Loucy (cell line): ENCODE results near the gene TAF3.

Experiments
- H2AFZ ChIP-seq: fragments of 200-600 bp; sonication (generic); 2 replicates; pipeline ENCODE4 v1.6.0; 2016; ENCODE audit warnings: antibody characterized with exemption, mild to moderate bottlenecking, low read length, moderate library complexity
- H3F3A ChIP-seq: fragments of 200-600 bp; 2 replicates; pipeline ENCODE4 v1.6.0; 2016; ENCODE audit warnings: antibody characterized with exemption, low read depth, mild to moderate bottlenecking
- H3K27me3 ChIP-seq: fragments of 200-600 bp; sonication (generic); 2 replicates; pipeline ENCODE4 v1.6.1; 2014; ENCODE audit warnings: low read length, mild to moderate bottlenecking; ENCODE audit not compliant: insufficient read depth, poor library complexity, severe bottlenecking
- H3K36me3 ChIP-seq: fragments of 200-600 bp; sonication (generic); 2 replicates; pipeline ENCODE4 v1.6.1; 2016; ENCODE audit warnings: low read length; ENCODE audit not compliant: insufficient read depth
- H3K4me1 ChIP-seq: fragments of 200-600 bp; sonication (generic); 2 replicates; pipeline ENCODE4 v1.5.1; 2014; ENCODE audit warnings: low read length, mild to moderate bottlenecking; ENCODE audit not compliant: insufficient read depth, poor library complexity, severe bottlenecking
- H3K4me2 ChIP-seq: fragments of 200-600 bp; sonication (generic); 2 replicates; pipeline ENCODE4 v1.6.0; 2014; ENCODE audit warnings: antibody characterized with exemption, low read length, low read depth, mild to moderate bottlenecking; ENCODE audit not compliant: poor library complexity, severe bottlenecking
- H3K4me3 ChIP-seq: fragments of 200-600 bp; sonication (generic); 2 replicates; pipeline ENCODE4 v1.5.1; 2014; ENCODE audit warnings: low read length, mild to moderate bottlenecking, mixed read lengths; ENCODE audit not compliant: poor library complexity, severe bottlenecking
- H3K79me2 ChIP-seq: fragments of 200-600 bp; sonication (generic); 2 replicates; pipeline ENCODE4 v1.6.1; 2014; ENCODE audit warnings: low read length; ENCODE audit not compliant: insufficient read depth
- H3K9ac ChIP-seq: fragments of 200-600 bp; sonication (generic); 2 replicates; pipeline ENCODE4 v1.6.0; 2014; ENCODE audit warnings: mild to moderate bottlenecking, low read depth, low read length, moderate library complexity; ENCODE audit not compliant: poor library complexity, severe bottlenecking
- H3K9me2 ChIP-seq: fragments of 200-600 bp; sonication (generic); replicated peaks from 2 replicates; pipeline ENCODE4 v1.6.1; 2016; ENCODE audit warnings: low read depth, low read length, mixed read lengths
- H3K9me3 ChIP-seq: fragments of 200-600 bp; sonication (generic); 2 replicates; pipeline ENCODE4 v1.6.1; 2014; ENCODE audit warnings: mild to moderate bottlenecking, antibody characterized with exemption, low read length, low read depth; ENCODE audit not compliant: insufficient read depth
- H4K20me1 ChIP-seq: fragments of 200-600 bp; sonication (generic); 2 replicates; pipeline ENCODE4 v1.6.0; 2014; ENCODE audit warnings: antibody characterized with exemption, low read length, mild to moderate bottlenecking; ENCODE audit not compliant: insufficient read depth, poor library complexity, severe bottlenecking
- CTCF ChIP-seq: fragments of 200-600 bp; sonication (generic); conservative IDR thresholded peaks from 2 replicates; pipeline ENCODE4 v1.5.1; 2014; ENCODE audit warnings: mild to moderate bottlenecking, antibody characterized with exemption, low read length
- EZH2phosphoT487 ChIP-seq: fragments of 200-600 bp; IDR thresholded peaks from 2 replicates; pipeline ENCODE4 v1.6.1; 2018; ENCODE audit warnings: antibody characterized with exemption, mild to moderate bottlenecking, moderate library complexity, borderline replicate concordance

The TAF3 gene

DNA sequence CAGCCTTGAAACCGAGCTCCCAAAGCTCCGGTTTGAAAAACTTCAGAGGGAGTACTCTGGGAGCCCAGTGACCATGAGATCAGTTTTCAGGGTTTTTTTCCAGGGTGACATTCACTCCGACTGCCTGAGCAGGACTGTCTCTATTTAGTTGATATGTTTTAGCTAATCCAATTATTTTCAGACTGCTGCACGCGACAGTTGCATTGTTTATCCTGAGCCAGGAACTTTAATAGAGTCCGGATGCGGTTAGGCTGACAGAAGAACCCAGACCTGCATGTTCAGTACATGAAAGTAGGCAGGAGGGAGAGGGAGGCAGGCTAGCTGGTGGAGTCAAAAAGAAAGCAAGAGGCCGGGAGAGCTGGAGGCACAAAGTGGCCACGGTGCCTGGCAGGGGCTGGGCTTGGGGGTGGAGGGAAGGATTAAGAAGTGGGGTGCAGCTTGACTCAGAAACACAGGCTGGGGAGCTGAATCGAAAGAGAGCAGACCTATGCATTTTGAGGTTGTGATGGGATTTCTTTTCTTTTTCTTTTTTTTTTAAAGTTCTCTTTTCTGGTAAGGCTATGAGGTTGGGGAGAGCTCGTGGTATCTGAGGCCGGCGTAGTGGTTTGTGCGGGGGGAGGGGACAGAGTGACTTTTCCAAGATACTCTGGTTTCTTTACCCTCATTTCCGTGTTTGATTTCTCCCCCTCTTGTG is 241.9 kb downstream of the TAF3 start:
- Histone ChIP-seq H3K4me2 (peak overlapping the region; percentile 85), H4K20me1 (peaks cover 91% of the 10 kb centered on the region), H3K4me1 (peaks cover 41% of the 10 kb centered on the region), H3K9me2 (no peaks in the 10 kb centered on the region), H3K79me2 (peaks cover 100% of the 10 kb centered on the region), H3K4me3 (peak overlapping the region; percentile 97), H3K9me3 (no peaks in the 10 kb centered on the region), H3K27me3 (peaks cover 26% of the 10 kb centered on the region), H3K36me3 (peaks cover 86% of the 10 kb centered on the region), H3K9ac (peak overlapping the region; percentile 99), H2AFZ (no peak overlapping the region), H3F3A (0 out of 2 replicates have a peak, but pooled peaks cover 15% of the 10 kb centered on the region)
- TF ChIP-seq CTCF (no peak), EZH2phosphoT487 (no peak)

DNA sequence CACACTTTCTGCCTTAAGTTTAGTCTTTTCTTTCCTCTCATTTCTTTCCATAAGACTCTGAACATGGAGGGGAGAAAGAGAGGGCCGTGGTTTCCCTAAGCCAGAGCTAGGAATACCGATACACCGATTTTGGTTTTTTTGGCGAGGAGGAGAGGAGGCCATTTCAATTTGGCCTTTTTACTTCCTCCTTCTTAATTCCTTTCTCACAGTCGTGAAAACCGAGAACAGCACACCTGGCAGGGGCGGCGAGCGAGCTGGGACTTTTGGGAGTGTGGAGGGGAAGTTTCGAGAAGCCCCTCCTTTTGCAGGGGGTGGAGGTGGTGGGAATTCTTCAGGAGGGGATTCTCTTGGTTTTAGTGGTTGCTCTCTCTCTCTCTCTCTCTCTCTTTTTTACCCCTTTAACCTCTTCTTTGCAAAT is 242.4 kb downstream of the TAF3 start:
- H3K4me3 ChIP-seq: peak overlapping the region; percentile 97
- peak overlapping the region; percentile 99 for H3K9ac ChIP-seq
- no peaks in the 10 kb centered on the region for H3K9me3 ChIP-seq
- H2AFZ ChIP-seq: no peak overlapping the region
- peaks cover 21% of the 10 kb centered on the region for H3K27me3 ChIP-seq
- no peak for TF ChIP-seq CTCF
- no peak for TF ChIP-seq EZH2phosphoT487
- H4K20me1 ChIP-seq: peaks cover 91% of the 10 kb centered on the region
- peaks cover 100% of the 10 kb centered on the region for H3K79me2 ChIP-seq
- H3K9me2 ChIP-seq: no peaks in the 10 kb centered on the region
- H3K4me2 ChIP-seq: peak overlapping the region; percentile 85
- peaks cover 91% of the 10 kb centered on the region for H3K36me3 ChIP-seq
- H3K4me1 ChIP-seq: peaks cover 46% of the 10 kb centered on the region
- 0 out of 2 replicates have a peak, but pooled peaks cover 15% of the 10 kb centered on the region for H3F3A ChIP-seq

GRCh38 chr10:8061274-8062211 is 243.2 kb downstream of the TAF3 start:
- H3K9ac ChIP-seq: peak overlapping the region; percentile 99
- H4K20me1 ChIP-seq: peaks cover 91% of the 10 kb centered on the region
- H3K27me3 ChIP-seq: peaks cover 12% of the 10 kb centered on the region
- no peaks in the 10 kb centered on the region for H3K9me2 ChIP-seq
- H3K9me3 ChIP-seq: no peaks in the 10 kb centered on the region
- H3K4me1 ChIP-seq: peaks cover 54% of the 10 kb centered on the region
- TF ChIP-seq CTCF (no peak), EZH2phosphoT487 (no peak)
- H3K36me3 ChIP-seq: peaks cover 96% of the 10 kb centered on the region
- peak overlapping the region; percentile 85 for H3K4me2 ChIP-seq
- H3K4me3 ChIP-seq: peak overlapping the region; percentile 97
- peaks cover 100% of the 10 kb centered on the region for H3K79me2 ChIP-seq
- H3F3A ChIP-seq: peaks cover 18% of the 10 kb centered on the region
- H2AFZ ChIP-seq: no peak overlapping the region
